ENCODE data around the gene CRCP.

- TF ChIP-seq CTCF (IDR thresholded peaks at IDR 0.05) (no peak), POLR2AphosphoS5 (IDR thresholded peaks at IDR 0.05) (no peak)
Measured at GRCh38 chr7:66157060-66157459, 42.4 kb downstream of the CRCP start.
